MM.1S (cell line): ENCODE data around the gene CELSR3.
A peak's percentile ranks its signal among the peaks of the same experiment; 100 is the strongest.

Experiments used
- DNase-seq: peaks from one replicate; pipeline ENCODE4 v3.0.0-alpha.2; 2015
- H2AFZ ChIP-seq: fragments of 300-600 bp; sonication (generic); 2 replicates; pipeline ENCODE4 v1.6.0; 2016; ENCODE audit warnings: antibody characterized with exemption, low read length
- H3F3A ChIP-seq: fragments of 300-600 bp; sonication (generic); 2 replicates; pipeline ENCODE4 v1.6.1; 2016; ENCODE audit warnings: mild to moderate bottlenecking, antibody characterized with exemption, low read length, moderate library complexity, mixed read lengths; ENCODE audit not compliant: insufficient read depth
- H3K27ac ChIP-seq: fragments of 300-600 bp; sonication (generic); 2 replicates; pipeline ENCODE4 v1.5.1; 2016; ENCODE audit warnings: mild to moderate bottlenecking, low read length
- H3K27me3 ChIP-seq: fragments of 300-600 bp; sonication (generic); replicated peaks from 2 replicates; pipeline ENCODE4 v1.6.0; 2016; ENCODE audit warnings: low read length; ENCODE audit not compliant: insufficient read depth
- H3K36me3 ChIP-seq: fragments of 300-600 bp; sonication (generic); replicated peaks from 2 replicates; pipeline ENCODE4 v1.6.1; 2016; ENCODE audit warnings: mild to moderate bottlenecking, low read length, mixed read lengths; ENCODE audit not compliant: insufficient read depth
- H3K4me1 ChIP-seq: fragments of 300-600 bp; sonication (generic); 2 replicates; pipeline ENCODE4 v1.6.1; 2016; ENCODE audit warnings: low read length, mixed read lengths
- H3K4me2 ChIP-seq: fragments of 300-600 bp; sonication (generic); 2 replicates; pipeline ENCODE4 v1.6.0; 2016; ENCODE audit warnings: low read depth, low read length
- H3K4me3 ChIP-seq: fragments of 300-600 bp; sonication (generic); 2 replicates; pipeline ENCODE4 v1.5.1; 2016; ENCODE audit warnings: low read length, mixed read lengths
- H3K79me2 ChIP-seq: fragments of 300-600 bp; sonication (generic); 2 replicates; pipeline ENCODE4 v1.6.1; 2016; ENCODE audit warnings: mixed run types, low read length, mixed read lengths
- H3K9ac ChIP-seq: fragments of 300-600 bp; sonication (generic); 2 replicates; pipeline ENCODE4 v1.6.1; 2016; ENCODE audit warnings: low read length, mixed read lengths
- H3K9me2 ChIP-seq: fragments of 300-600 bp; sonication (generic); replicated peaks from 2 replicates; pipeline ENCODE4 v1.6.1; 2016; ENCODE audit warnings: mild to moderate bottlenecking, low read length, mixed read lengths; ENCODE audit not compliant: insufficient read depth
- H3K9me3 ChIP-seq: fragments of 300-600 bp; sonication (generic); replicated peaks from 2 replicates; pipeline ENCODE4 v1.6.1; 2016; ENCODE audit warnings: mild to moderate bottlenecking, low read length, mixed read lengths; ENCODE audit not compliant: insufficient read depth
- H4K20me1 ChIP-seq: fragments of 300-600 bp; sonication (generic); 2 replicates; pipeline ENCODE4 v1.6.1; 2016; ENCODE audit warnings: mild to moderate bottlenecking, low read length, moderate library complexity, mixed read lengths; ENCODE audit not compliant: insufficient read depth
- CTCF ChIP-seq: fragments of 300-600 bp; sonication (generic); IDR thresholded peaks from 2 replicates; pipeline ENCODE4 v1.5.1; 2016; ENCODE audit warnings: antibody characterized with exemption, low read length, mixed read lengths
- EZH2 ChIP-seq: fragments of 300-600 bp; sonication (generic); optimal IDR thresholded peaks from 2 replicates; pipeline ENCODE3; 2017; ENCODE audit warnings: low read depth, mild to moderate bottlenecking, antibody characterized with exemption, low read length, mixed read lengths
- EZH2phosphoT487 ChIP-seq: fragments of 300-600 bp; sonication (generic); IDR thresholded peaks from 2 replicates; pipeline ENCODE4 v1.6.1; 2018; ENCODE audit warnings: antibody characterized with exemption, low read length

Gene CELSR3

DNA sequence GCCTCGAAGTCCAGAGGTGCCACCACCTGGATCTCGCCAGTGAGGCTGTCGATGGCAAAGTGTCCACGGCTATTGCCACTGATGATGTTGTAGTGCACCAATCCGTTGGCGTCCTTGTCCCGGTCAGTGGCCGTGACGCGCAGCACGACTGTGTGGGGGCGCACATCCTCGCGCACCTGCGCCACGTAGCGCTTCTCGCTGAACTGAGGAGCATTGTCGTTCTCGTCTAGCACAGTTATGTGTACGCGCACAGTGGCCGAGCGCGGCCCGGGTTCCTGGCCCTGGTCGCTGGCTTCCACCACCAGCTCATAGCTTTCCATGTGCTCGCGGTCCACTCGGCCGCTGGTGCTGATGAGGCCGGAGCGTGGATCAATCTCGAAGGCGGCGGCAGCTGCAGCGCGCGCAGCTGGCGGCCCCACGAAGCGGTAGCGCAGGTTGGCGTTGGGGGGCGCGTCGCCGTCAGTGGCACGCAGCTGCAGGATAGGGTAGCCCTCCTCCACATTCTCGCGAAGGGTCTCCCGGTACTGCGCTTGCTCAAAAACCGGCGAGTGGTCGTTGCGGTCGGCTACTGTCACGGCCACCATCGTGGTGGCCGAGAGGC lies 1.8 kb downstream of the CELSR3 start:
- H3K36me3 ChIP-seq: no peaks in the 10 kb centered on the region
- no peak overlapping the region for H3K9ac ChIP-seq
- no peak overlapping the region for H2AFZ ChIP-seq
- no peaks in the 10 kb centered on the region for H3K9me2 ChIP-seq
- no peaks in the 10 kb centered on the region for H3F3A ChIP-seq
- peaks cover 5% of the 10 kb centered on the region; the same call in 1 of the 2 replicates for H3K4me1 ChIP-seq
- H3K9me3 ChIP-seq: no peaks in the 10 kb centered on the region
- no peaks in the 10 kb centered on the region for H4K20me1 ChIP-seq
- H3K27me3 ChIP-seq: peaks cover 17% of the 10 kb centered on the region
- TF ChIP-seq EZH2phosphoT487: no peak
- no peak for TF ChIP-seq EZH2
- TF ChIP-seq CTCF: no peak
- no peaks in the 10 kb centered on the region for H3K79me2 ChIP-seq
- no peak overlapping the region for H3K4me2 ChIP-seq
- no peak for DNase-seq
- H3K27ac ChIP-seq: no peak overlapping the region
- H3K4me3 ChIP-seq: no peak overlapping the region

- Histone ChIP-seq H3K4me3 (0 out of 2 replicates have a peak overlapping the region, but pooled peaks have one; percentile 60), H3K4me2 (peak overlapping the region; percentile 75; the same call in 1 of the 2 replicates), H3K9ac (peak overlapping the region; percentile 25; the same call in 1 of the 2 replicates)
These were observed 5.8 kb downstream of the CELSR3 start for GRCh38 chr3:48656841-48657281.

GRCh38 chr3:48656061-48656840 lies 6.4 kb downstream of the CELSR3 start:
- DNase-seq: peak; percentile 79

More at GRCh38 chr3:48656841-48657281, 5.8 kb downstream of the CELSR3 start:
- Histone ChIP-seq H3K36me3 (no peaks in the 10 kb centered on the region), H3K4me1 (peaks cover 23% of the 10 kb centered on the region), H2AFZ (peak overlapping the region; percentile 70), H3K9me3 (no peaks in the 10 kb centered on the region), H3K27ac (no peak overlapping the region), H4K20me1 (no peaks in the 10 kb centered on the region), H3F3A (peaks cover 9% of the 10 kb centered on the region; the same call in 1 of the 2 replicates), H3K9me2 (no peaks in the 10 kb centered on the region), H3K27me3 (peaks cover 17% of the 10 kb centered on the region), H3K79me2 (no peaks in the 10 kb centered on the region)
- no peak for TF ChIP-seq EZH2phosphoT487
- DNase-seq: no peak

More at GRCh38 chr3:48656061-48656840, 6.4 kb downstream of the CELSR3 start:
- H3K9ac ChIP-seq: peak overlapping the region; percentile 25; the same call in 1 of the 2 replicates
- peaks cover 17% of the 10 kb centered on the region for H3K27me3 ChIP-seq
- TF ChIP-seq EZH2phosphoT487 (no peak), CTCF (peak; percentile 55), EZH2 (no peak)
- H3K4me1 ChIP-seq: peaks cover 23% of the 10 kb centered on the region
- no peaks in the 10 kb centered on the region for H3K79me2 ChIP-seq
- H3K9me2 ChIP-seq: no peaks in the 10 kb centered on the region
- H4K20me1 ChIP-seq: no peaks in the 10 kb centered on the region
- H2AFZ ChIP-seq: peak overlapping the region; percentile 70
- H3K4me3 ChIP-seq: peak overlapping the region; percentile 60
- H3K9me3 ChIP-seq: no peaks in the 10 kb centered on the region
- H3K27ac ChIP-seq: no peak overlapping the region
- peaks cover 9% of the 10 kb centered on the region; the same call in 1 of the 2 replicates for H3F3A ChIP-seq
- H3K36me3 ChIP-seq: no peaks in the 10 kb centered on the region
- peak overlapping the region; percentile 75; the same call in 1 of the 2 replicates for H3K4me2 ChIP-seq
